NCI-H2171 (cell line): ENCODE measurements around the gene SPATA31C1.
"Not testable (repeated sequence)": the region's sequence is repeated elsewhere in the genome, so short reads cannot be mapped to it uniquely, and the experiment has no call there.

Source experiments
- DNase-seq: peaks from one replicate; lab custom pipeline; 2025; lab: John Stamatoyannopoulos, UW

Gene SPATA31C1

DNA sequence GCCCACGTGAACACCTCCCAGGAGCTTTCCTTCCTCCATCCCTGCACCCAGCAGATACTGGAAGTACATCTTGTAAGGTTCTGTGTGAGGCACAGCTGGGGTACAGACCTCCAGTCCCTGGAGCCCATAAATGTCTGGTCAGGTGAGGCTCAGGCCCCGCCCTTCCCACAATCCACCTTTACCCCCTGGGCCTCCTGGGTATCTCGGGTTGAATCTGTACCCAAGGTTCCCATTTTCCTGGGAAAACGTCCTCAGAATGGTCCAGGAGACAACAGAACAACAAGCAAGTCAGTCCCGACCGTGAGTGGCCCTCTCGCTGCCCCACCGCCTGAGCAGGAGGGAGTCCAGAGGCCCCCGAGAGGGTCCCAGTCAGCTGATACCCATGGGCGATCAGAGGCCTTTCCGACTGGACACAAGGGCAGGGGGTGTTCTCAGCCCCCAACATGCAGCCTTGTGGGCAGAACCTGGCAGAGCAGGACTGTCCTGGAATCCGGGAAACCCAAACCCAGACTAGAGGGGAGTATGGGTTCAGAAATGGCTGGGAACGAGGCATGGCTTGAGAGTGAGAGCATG, 30.7 kb upstream of the SPATA31C1 start:
- DNase-seq: no peak

DNA sequence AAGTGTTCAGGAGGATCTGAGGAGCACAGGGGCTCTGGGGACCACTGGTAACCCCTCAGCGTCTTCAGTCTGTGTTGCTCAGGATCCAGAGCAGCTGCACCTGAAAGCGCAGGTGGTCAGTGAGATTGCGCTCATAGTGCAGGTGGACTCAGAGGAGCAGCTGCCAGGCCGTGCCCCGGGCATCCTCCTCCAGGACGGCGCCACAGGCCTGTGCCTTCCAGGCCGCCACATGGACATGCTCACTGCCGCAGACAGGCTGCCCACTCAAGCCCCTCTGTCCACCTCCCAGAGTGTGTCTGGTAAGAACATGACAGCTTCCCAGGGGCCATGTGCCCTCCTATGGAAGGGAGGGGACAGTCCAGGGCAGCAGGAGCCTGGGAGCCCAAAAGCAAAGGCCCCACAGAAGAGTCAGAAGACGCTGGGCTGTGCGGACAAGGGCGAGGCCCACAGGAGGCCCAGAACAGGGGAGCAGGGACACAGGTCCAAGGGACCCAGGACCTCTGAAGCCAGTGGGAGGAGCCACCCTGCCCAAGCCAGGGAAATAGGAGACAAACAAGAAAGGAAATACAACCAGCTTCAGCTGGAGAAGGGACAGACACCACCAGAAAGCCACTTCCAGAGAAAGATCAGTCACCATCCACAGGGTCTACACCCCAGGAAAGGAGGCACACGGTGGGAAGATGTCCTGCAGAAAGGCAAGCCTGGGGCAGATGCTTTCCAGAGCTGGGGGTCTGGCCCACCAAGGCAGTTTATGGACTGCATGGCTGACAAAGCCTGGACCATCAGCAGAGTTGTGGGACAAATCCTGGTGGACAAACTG, 29.9 kb upstream of the SPATA31C1 start:
- no peak for DNase-seq

DNA sequence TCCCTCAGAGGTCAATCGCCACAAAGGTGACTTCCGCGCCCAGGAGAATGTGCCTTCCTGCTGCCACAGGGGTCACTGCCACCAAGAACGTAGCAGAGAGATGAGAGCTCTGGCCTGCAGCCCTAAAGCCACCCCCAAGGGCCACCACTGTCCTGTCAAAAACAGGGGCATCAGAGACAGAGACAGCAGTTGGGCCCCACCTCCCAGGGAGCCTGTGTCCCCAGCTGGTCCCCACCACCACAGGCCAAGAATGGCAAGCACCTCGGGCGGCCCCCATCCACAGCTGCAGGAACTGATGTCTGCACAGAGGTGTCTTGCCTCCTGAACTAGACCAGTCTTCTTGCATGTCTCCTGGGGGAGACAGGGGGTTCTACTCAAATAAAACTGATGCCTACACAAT, 29.3 kb upstream of the SPATA31C1 start:
- DNase-seq: no peak

DNA sequence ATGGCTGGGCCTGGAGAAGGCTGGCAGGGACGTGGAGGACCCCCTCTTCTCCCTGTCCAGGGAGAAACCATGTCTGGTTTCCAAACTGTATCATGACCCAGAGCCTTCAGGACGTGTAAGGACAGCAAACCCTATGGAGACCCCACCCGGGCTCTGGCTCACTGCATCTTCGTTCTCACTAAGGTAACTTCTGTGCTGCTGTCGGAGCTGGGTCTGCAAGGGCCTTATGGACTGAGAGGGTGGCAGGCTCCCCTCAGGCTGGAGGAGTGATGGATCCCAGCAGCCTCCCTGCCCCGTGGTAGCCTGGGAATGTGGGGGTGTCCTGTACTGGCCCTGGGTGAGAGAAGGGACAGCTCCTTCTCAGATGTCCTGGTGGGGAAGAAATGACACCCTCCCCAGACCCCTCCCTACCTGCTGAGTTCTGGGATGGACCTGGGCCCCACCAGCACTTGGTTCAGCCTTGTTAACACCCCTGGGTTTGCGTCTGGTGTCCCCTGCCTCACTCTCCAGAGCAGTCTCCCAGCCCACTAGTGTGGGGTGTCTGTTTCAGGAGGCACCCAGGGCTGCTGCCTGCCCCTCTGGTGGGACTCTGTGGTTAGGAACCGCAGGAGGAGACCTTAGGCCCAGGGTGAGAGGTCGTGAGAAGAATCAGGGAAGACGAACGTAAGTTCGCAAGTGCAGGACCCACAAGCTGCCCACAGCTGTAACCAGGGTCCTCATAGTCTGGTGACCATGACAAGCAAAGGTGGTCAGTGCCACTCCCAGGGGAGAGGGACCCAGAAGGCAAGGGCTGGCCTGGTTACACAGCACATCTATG, 28.5 kb upstream of the SPATA31C1 start:
- DNase-seq: no peak

DNA sequence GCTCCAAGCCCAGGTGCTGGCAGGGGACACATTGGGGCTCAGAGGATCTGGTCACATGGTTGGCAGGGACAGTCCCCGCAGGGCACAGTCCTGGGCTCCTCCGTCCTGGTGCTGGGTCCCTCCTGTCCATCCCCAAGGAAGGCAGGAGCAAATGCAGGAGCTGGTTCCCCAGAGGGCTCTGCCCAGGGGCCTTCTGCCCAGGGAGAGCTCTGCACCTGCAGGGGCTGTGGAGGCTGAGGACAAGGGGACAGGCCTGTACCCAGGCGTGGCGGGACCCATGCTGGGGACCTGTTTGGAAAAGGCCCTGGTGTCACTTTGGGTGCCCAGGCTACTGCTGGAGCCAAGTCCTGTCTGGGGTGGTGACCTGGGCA, 27.9 kb upstream of the SPATA31C1 start:
- no peak for DNase-seq

DNA sequence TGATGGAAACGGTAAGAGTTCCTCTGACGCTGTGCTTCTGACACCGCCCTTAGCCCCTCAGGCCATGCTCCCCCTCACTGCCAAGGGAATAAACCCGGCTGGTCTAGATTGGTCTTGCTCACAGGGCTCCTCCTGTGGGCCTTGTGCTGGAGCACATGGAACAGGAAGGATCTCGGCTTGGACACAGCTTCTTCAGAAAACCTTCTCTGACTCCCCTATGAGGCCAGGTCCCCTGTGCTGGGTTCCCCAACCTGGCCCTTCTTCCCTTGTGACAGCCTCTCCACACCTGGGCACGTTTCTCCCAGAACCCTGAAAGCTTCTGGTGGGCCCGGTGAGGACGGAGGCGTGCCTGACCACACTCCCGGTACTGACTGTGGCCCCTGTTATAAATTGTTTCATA, 26.9 kb upstream of the SPATA31C1 start:
- DNase-seq: no peak

DNA sequence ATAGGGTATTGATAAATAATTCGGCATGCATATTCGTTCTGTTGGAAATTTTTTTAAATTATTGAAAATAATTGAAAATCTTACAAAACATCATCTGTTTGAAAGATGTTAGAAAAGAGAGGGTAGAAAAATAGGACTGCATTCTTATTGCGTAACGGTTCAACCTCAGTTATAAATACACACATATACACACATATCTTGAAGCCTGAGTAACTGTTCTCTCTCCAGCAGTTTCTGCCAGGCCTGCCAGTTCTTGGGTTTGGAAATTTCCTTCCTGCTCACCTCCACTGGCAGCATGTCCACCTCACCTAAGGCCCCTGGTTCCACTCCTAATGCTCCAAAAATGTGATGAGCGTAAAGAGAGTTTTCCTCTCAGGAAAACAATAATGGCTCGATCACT, 26.0 kb upstream of the SPATA31C1 start:
- DNase-seq: no peak

DNA sequence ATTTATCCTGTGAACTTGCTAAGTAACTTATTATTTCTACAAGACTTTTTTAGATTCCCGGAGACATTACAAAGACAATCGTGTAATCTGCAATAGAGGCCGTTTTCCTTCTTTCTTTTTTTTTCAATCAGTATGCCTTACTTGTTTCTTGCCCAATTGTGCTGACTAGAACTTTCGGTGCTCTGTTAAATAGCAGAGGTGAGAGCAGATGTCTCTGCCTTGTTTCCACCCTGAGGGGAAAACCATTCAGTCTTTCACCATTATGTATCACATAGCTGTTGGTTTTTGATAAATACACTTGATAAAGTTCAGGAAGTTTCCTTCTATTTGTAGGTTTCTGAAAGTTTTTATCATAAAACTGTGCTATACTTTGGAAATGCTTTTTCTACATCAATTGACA, 24.8 kb upstream of the SPATA31C1 start:
- no peak for DNase-seq

DNA sequence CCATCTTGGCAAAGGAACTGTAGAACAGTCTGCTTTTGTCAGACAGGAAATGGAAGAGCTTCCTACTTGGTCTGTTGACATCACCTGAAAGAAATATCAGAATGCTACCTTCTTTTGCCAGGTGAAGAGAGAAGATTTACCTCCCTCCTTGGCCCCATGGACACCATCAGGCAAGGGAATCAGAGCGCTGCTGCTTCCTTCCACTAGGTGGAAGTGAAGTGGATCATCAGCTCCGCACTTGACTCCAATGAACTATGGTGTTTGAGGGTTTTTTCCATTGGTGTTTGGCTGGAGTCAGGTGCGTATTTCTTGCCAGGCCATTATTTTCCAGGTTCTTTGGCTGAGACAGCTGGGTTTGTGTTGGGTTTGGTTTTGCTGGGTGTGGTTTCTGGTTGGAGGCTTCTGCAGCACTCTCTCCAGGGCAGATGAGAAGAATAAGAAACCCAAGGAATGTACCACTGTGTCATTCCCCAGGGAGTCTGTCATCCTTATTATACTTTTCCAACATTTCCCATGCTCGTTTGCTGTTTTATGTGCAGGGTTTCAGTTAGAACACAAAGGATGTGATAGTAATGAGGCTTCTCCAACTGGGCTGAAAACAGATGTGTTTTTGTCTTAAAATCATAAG, 22.6 kb upstream of the SPATA31C1 start:
- no peak for DNase-seq

DNA sequence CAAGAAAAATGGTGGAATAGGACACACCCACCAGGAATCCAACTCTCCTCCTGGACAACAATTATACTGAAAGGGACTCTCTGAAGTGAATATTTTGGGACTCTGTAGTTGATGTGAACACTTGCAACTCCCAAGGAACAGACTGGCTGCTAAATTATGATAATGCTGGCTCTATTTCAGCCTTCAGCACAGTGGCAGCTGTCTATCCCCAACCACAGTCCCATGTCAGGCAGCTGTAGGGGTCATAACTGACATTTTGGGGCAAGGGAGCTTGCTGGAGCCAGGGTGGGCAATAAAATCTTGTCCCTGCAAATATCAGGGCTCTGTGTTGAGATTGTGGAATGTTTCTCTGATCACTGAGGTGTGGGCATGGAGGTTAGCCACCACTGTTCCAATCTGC, 20.9 kb upstream of the SPATA31C1 start:
- DNase-seq: no peak

DNA sequence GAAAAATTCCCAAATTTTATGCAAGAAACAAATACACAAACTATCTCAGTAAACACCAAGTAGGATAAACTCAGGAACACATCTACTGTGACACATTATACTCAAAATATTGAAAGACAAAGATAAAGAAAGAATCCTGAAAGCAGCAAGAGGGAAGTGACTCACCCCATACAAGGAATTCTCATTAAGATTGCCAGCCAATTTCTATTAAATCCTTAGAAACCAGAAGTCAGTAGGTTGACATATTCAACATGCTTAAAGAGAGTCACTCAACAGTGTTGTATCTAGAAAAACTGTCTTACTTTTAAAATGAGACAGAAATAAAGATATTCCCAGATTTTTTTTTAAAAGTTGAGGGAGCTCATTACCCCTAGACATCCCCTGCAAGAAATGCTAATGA, 19.6 kb upstream of the SPATA31C1 start:
- no peak for DNase-seq

DNA sequence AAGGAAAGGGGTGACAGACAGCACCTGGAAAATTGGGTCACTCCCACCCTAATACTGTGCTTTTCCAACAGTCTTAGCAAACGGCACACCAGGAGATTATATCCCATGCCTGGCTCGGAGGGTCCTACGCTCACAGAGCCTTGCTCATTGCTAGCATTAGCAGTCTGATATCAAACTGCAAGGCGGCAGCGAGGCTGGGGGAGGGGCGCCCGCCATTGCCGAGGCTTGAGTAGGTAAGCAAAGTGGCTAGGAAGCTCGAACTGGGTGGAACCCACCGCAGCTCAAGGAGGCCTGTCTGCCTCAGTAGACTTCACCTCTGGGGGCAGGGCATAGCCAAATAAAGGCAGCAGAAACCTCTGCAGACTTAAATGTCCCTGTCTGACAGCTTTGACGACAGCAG, 15.4 kb upstream of the SPATA31C1 start:
- not testable (repeated sequence) for DNase-seq

DNA sequence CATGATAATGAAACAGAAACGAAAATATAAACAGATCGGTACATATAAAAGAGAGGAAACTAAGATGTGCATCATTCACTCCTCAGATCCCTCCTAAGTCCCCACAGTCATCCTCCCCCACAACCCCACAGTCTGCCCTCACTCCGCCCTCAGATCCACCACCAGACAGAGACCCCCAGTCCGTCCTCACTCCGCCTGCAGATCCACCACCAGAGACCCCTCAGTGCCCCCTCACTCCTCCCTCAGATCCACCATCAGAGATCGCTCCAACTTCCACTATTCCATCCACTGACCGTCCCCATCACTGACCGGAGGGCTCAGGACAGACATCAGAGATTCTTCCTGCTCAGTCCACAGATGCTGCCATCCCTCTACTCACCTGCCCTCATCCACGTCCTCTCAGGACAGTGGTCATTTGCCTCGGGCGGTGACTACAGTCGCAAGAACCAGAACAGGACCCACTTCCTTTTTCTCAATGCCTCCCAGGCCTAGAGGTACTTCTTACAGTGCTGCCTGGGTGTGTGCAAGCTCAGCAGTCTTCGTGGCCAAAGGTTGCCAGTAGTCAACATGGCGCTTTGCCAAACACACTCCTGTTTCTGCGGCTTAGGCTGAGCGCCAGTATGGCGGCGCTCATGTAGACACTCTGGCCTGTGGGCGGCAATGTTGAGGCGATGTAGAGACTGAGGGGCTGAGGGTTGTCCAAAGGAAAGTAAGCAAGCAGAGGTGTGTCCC, 8.3 kb upstream of the SPATA31C1 start:
- DNase-seq: no peak

DNA sequence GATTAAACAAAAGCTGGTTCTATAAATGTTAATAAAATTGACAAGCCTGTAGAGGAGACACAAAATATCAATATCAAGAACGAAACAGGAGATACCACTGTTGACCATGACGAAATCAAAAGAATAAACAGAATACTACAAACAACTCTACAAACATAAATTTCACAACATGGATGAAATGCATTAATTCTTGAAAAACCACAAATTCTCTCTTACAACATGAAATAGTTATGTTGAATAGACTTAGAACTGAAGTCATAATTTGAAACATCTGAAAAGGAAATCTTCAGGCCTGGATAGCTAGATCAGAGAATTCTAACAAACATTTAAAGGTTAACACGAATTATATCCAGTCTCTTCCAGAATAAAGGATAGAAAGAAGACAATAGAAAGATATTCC, 6.9 kb upstream of the SPATA31C1 start:
- no peak for DNase-seq

DNA sequence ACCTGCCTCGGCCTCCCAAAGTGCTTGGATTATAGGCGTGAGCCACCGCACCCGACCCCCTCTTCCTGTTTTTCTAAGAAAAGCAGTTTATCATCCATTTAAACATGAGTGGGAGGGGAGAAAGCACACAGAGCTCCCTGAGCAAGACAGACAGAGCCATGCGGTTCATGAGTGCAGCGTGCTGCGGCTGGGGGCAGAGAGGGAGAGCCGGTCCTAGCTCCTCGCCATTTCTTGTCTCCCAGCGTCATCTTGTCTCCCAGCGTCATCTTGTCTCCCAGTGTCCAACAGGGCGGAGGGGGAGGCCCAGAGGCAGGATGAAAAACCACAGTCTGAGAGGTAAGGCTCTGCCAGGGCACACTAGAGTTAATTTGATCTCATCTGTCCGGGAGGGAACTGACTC, 1.3 kb downstream of the SPATA31C1 start:
- DNase-seq: not testable (repeated sequence)

DNA sequence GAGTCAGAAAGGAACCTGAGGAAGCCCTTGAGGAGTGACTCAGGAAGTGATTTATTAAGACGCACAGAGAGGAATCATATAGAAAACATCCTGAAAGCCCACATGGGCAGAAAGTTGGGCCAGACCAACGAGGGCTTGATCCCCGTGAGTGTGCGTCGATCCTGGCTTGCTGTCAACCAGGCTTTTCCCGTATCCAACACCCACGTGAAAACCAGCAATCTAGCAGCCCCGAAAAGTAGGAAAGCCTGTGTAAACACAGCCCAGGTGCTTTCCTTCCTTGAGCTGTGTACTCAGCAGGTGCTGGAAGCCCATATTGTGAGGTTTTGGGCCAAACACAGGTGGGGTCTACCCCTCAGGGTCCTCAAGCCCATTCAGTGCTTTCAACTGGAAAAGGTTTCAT, 3.8 kb downstream of the SPATA31C1 start:
- not testable (repeated sequence) for DNase-seq

DNA sequence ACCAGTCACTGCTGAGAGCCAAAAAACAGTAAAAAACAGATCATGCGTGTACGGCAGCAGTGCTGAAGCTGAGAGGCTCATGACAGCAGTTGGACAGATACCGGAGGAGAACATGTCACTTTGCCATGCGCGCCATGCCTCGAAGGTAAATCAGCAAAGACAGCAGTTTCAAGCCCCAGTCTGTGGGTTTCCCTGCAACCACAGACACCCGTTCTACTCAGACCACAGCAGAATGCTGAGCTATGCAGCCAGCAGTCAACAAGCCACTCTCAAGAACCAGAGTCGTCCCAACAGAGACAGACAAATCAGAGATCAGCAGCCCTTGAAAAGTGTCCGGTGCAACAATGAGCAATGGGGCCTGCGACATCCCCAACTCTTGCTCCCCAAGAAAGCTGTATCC, 5.2 kb downstream of the SPATA31C1 start:
- DNase-seq: not testable (repeated sequence)

DNA sequence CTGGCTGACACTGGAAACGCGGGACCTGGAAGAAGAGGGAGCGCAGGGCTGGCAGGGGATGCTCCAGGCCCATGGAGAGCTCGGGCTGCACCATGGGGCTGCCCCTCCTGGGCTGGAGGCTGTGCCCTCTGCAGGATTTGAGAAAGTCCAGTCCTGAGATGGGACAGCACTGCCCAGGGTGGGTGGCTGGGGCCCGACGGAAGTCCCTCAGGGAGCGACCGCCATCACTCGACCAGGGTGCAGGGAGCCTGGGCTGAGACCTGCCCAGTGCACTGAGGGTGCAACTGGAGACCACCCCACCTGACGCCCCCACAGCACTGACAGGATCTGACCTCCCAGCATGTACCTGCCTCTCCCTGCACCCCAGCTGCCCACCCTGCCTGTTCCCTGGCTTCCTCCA, 7.1 kb downstream of the SPATA31C1 start:
- DNase-seq: not testable (repeated sequence)

DNA sequence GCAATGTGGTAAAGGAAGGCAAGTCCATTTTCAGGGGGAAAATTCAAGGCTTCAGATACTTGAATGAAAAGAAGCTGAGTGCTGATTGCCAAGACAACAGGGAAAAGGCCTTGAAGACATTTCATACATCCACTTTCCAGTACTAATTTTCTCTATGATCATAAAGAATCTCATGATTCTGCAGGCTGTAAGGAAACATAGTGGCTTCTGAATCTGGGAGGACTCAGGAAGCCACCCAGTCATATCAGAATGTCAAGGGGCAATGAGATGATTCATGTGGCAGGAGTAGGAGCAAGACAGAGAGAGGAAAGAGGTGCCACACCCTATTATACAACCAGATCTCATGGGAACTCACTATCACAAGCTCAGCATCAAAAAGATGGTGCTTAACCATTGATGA, 11.4 kb downstream of the SPATA31C1 start:
- not testable (repeated sequence) for DNase-seq

DNA sequence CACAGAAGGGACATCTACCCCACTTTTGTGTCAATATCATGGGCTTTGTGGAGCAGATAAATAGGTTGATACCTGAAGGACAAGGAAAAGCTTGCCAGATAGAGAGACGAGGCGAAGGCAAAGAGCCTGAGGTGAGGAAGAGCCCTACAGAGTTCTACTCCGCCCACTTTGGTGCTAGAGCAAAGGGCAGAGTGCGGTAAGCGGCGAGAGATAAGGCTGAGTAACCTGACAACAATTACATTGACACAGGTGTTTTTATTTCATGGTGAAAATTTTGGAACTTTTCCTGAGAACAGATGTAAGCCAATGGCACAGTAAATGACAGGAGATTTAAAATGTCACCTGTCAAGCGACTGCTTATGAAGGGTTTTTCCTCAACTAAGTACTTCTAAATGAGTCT, 16.7 kb downstream of the SPATA31C1 start:
- DNase-seq: not testable (repeated sequence)

DNA sequence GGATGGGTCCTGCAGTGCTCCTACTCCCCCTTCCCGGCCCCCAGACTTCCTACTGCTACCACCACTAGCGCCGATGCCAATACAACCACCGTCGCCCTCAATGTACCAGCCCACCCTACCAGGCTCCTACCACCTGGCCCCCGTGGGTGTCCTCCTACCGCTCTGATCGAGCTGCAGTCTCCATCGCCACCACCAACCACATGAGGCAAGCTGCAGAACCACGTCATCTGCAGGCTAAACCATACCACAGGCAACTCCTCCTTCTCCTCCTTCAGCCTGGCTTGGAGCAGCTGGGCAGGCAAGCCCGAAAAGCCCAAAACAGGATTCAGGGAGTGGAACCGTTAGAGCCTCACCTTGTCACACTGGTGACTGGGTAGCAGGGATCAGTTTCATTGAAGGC, 19.6 kb downstream of the SPATA31C1 start:
- DNase-seq: not testable (repeated sequence)

DNA sequence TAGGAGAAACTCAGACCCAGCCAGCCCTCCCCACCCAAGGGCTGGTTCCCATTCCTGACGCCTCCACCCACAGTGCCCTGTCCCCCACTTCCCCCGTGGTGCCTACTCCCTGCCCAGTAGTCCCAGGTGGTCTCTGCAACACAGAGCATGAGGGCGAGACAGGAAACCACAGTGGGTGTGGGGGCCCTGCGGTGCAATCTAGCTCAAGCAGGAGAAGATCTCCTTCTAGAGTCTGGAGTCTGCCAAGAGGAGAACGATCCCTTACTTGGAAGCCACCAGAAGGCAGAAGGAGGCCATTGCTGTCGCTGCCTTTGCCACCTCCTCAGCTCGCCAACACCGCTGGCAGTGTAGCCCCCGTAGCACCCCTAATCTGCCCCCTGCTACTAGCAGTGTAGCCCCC, 20.2 kb downstream of the SPATA31C1 start:
- DNase-seq: not testable (repeated sequence)
